GM21737 (cell line): ENCODE results near the gene MED13L.

Experiments
- ATAC-seq: cut with Tn5 transposase; IDR thresholded peaks from one replicate; pipeline ENCODE4 v1.9.1; 2021; ENCODE audit warnings: mild to moderate bottlenecking, moderate library complexity; ENCODE audit not compliant: unreplicated experiment

The MED13L gene

GRCh38 chr12:116159593-116160200 is 117.8 kb downstream of the MED13L start:
- ATAC-seq = no peak

- ATAC-seq = no peak
Observed at GRCh38 chr12:116159175-116159574, 118.3 kb downstream of the MED13L start.

GRCh38 chr12:116157845-116158267 is 119.6 kb downstream of the MED13L start:
- ATAC-seq = no peak

GRCh38 chr12:116156614-116157013 is 120.9 kb downstream of the MED13L start:
- ATAC-seq = no peak

GRCh38 chr12:116155383-116155782 is 122.1 kb downstream of the MED13L start:
- no peak for ATAC-seq

GRCh38 chr12:116153983-116154382 is 123.5 kb downstream of the MED13L start:
- no peak for ATAC-seq

GRCh38 chr12:116153113-116153512 is 124.4 kb downstream of the MED13L start:
- no peak for ATAC-seq

- no peak for ATAC-seq
Observed at GRCh38 chr12:116152268-116152667, 125.2 kb downstream of the MED13L start.

GRCh38 chr12:116150452-116150851 is 127.0 kb downstream of the MED13L start:
- no peak for ATAC-seq

- ATAC-seq = no peak
Observed at GRCh38 chr12:116150001-116150400, 127.5 kb downstream of the MED13L start.

- ATAC-seq = no peak
Observed at GRCh38 chr12:116148844-116149243, 128.6 kb downstream of the MED13L start.

- ATAC-seq = no peak
Observed at GRCh38 chr12:116146386-116146785, 131.1 kb downstream of the MED13L start.

GRCh38 chr12:116145451-116145850 is 132.0 kb downstream of the MED13L start:
- no peak for ATAC-seq

GRCh38 chr12:116144384-116144783 is 133.1 kb downstream of the MED13L start:
- ATAC-seq = no peak

- no peak for ATAC-seq
Observed at GRCh38 chr12:116143909-116144308, 133.6 kb downstream of the MED13L start.

GRCh38 chr12:116142936-116143898 is 134.3 kb downstream of the MED13L start:
- no peak for ATAC-seq

- no peak for ATAC-seq
Observed at GRCh38 chr12:116141833-116142162, 135.7 kb downstream of the MED13L start.

- no peak for ATAC-seq
Observed at GRCh38 chr12:116141110-116141832, 136.2 kb downstream of the MED13L start.

- ATAC-seq = no peak
Observed at GRCh38 chr12:116140529-116140928, 137.0 kb downstream of the MED13L start.

GRCh38 chr12:116138781-116139180 is 138.7 kb downstream of the MED13L start:
- ATAC-seq = no peak

- ATAC-seq = no peak
Observed at GRCh38 chr12:116138364-116138763, 139.1 kb downstream of the MED13L start.

GRCh38 chr12:116137318-116137717 is 140.2 kb downstream of the MED13L start:
- ATAC-seq = no peak
